Glutamatergic neuron (in vitro differentiated cells): ENCODE data around the gene FBLN1. TPM values are rescaled to one million over a fixed set of nuclear protein-coding genes. Genes with fewer than 3 reads are reported as not detected.

Source experiments
- DNase-seq: peaks from one replicate; pipeline ENCODE4 v3.0.0; 2022
- H3K27ac Mint-ChIP-seq: one replicate; pipeline ENCODE4 v1.8.0; 2020; ENCODE audit warnings: mild to moderate bottlenecking, mixed read lengths, inconsistent platforms; ENCODE audit not compliant: unreplicated experiment
- H3K27me3 Mint-ChIP-seq: one replicate; pipeline ENCODE4 v1.8.0; 2020; ENCODE audit warnings: mild to moderate bottlenecking, moderate library complexity, mixed read lengths, inconsistent platforms; ENCODE audit not compliant: unreplicated experiment
- H3K36me3 Mint-ChIP-seq: one replicate; pipeline ENCODE4 v1.8.0; 2020; ENCODE audit warnings: mild to moderate bottlenecking, mixed read lengths, inconsistent platforms; ENCODE audit not compliant: unreplicated experiment
- H3K4me1 Mint-ChIP-seq: one replicate; pipeline ENCODE4 v1.8.0; 2020; ENCODE audit warnings: mild to moderate bottlenecking, low read depth, mixed read lengths, inconsistent platforms; ENCODE audit not compliant: unreplicated experiment
- H3K4me3 Mint-ChIP-seq: one replicate; pipeline ENCODE4 v1.8.0; 2020; ENCODE audit warnings: mild to moderate bottlenecking, mixed read lengths, inconsistent platforms; ENCODE audit not compliant: unreplicated experiment
- H3K9me3 Mint-ChIP-seq: one replicate; pipeline ENCODE4 v1.8.0; 2020; ENCODE audit warnings: mild to moderate bottlenecking, moderate library complexity, mixed read lengths, inconsistent platforms; ENCODE audit not compliant: unreplicated experiment
- CTCF ChIP-seq: fragments of 200-600 bp; sonication (generic); IDR thresholded peaks from one replicate; pipeline ENCODE4 v1.5.0; 2021; ENCODE audit not compliant: partially characterized antibody, unreplicated experiment
- total RNA-seq: library from RNA; stranded (reverse); fragmentation: NEBNext Ultra II Directional; extraction: Animal tissue kit (Norgen Biotek cat#: 25700); gene quantifications from one replicate; pipeline ENCODE4 v1.2.1, GENCODE V29; 2021; ENCODE audit not compliant: unreplicated experiment

The FBLN1 gene
- total RNA-seq, 1 donor from 2014 or later, result 184 TPM

- DNase-seq, result no peak
- H3K4me3 Mint-ChIP-seq, result no peak overlapping the region
Measured at GRCh38 chr22:45575173-45575572, 72.5 kb downstream of the FBLN1 start.

GRCh38 chr22:45575607-45576272 is 73.1 kb downstream of the FBLN1 start:
- peaks cover under 1% of the 10 kb centered on the region for H3K36me3 Mint-ChIP-seq
- H3K27me3 Mint-ChIP-seq, result peaks cover 7% of the 10 kb centered on the region
- no peak overlapping the region for H3K4me3 Mint-ChIP-seq
- peaks cover 6% of the 10 kb centered on the region for H3K4me1 Mint-ChIP-seq
- DNase-seq, result no peak
- peaks cover 7% of the 10 kb centered on the region for H3K9me3 Mint-ChIP-seq
- no peak overlapping the region for H3K27ac Mint-ChIP-seq
- TF ChIP-seq CTCF, result no peak

More at GRCh38 chr22:45575173-45575572, 72.5 kb downstream of the FBLN1 start:
- Mint-ChIP-seq H3K27ac (no peak overlapping the region), H3K27me3 (peaks cover 7% of the 10 kb centered on the region), H3K9me3 (peaks cover 9% of the 10 kb centered on the region), H3K4me1 (peaks cover 6% of the 10 kb centered on the region), H3K36me3 (peaks cover 7% of the 10 kb centered on the region)
- no peak for TF ChIP-seq CTCF

- DNase-seq, result no peak
- H3K27me3 Mint-ChIP-seq, result peaks cover 9% of the 10 kb centered on the region
- H3K9me3 Mint-ChIP-seq, result peaks cover 7% of the 10 kb centered on the region
- no peak overlapping the region for H3K27ac Mint-ChIP-seq
- H3K36me3 Mint-ChIP-seq, result no peaks in the 10 kb centered on the region
- no peak for TF ChIP-seq CTCF
- peaks cover 6% of the 10 kb centered on the region for H3K4me1 Mint-ChIP-seq
- no peak overlapping the region for H3K4me3 Mint-ChIP-seq
Measured at GRCh38 chr22:45576273-45576625, 73.6 kb downstream of the FBLN1 start.

- Mint-ChIP-seq H3K4me3 (no peak overlapping the region), H3K9me3 (peaks cover 4% of the 10 kb centered on the region), H3K27ac (no peak overlapping the region), H3K36me3 (no peaks in the 10 kb centered on the region), H3K4me1 (peaks cover 6% of the 10 kb centered on the region), H3K27me3 (peaks cover 12% of the 10 kb centered on the region)
- no peak for DNase-seq
- no peak for TF ChIP-seq CTCF
Measured at GRCh38 chr22:45576730-45577464, 74.2 kb downstream of the FBLN1 start.
